A172 (cell line): ENCODE results near the gene CHMP1B. TPM values are rescaled to one million over a fixed set of nuclear protein-coding genes. Genes with fewer than 3 reads are reported as not detected.
"Not testable (repeated sequence)": the region's sequence is repeated elsewhere in the genome, so short reads cannot be mapped to it uniquely, and the experiment has no call there.

ENCODE experiments used
- DNase-seq: peaks from one replicate; pipeline ENCODE4 v3.0.0-alpha.2; 2015; ENCODE audit warnings: low spot score
- total RNA-seq: library from RNA; depleted of rRNA; stranded (reverse); fragments of >200 nt; shearing (Covaris generic); gene quantifications from 2 replicates; pipeline ENCODE4 v1.2.3, GENCODE V29; 2014

Gene CHMP1B
- total RNA-seq, 1 experiment from 2014 or later: 68.2 TPM

GRCh38 chr18:11868230-11868629 lies 17.0 kb downstream of the CHMP1B start:
- DNase-seq: no peak

DNA sequence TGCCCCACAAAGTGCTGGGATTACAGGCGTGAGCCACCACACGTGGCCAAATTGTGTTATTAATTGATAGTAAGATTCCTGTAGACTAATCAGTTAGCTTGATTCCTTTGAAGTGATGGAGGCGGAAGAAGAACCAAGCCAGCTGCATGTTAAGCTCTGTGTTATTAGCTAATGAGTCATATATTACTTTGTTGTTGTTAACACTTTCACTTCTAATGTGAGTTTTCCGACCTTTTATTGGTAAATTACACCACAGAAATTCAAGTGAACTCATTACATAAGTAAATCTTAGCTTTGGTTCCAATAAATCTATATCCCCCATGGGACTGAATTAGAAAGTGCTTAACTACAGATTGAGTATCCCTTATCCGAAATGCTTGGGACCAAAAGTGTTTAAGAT lies 20.3 kb downstream of the CHMP1B start:
- DNase-seq: no peak

GRCh38 chr18:11872479-11873136 lies 21.4 kb downstream of the CHMP1B start:
- DNase-seq: peak; percentile 51

DNA sequence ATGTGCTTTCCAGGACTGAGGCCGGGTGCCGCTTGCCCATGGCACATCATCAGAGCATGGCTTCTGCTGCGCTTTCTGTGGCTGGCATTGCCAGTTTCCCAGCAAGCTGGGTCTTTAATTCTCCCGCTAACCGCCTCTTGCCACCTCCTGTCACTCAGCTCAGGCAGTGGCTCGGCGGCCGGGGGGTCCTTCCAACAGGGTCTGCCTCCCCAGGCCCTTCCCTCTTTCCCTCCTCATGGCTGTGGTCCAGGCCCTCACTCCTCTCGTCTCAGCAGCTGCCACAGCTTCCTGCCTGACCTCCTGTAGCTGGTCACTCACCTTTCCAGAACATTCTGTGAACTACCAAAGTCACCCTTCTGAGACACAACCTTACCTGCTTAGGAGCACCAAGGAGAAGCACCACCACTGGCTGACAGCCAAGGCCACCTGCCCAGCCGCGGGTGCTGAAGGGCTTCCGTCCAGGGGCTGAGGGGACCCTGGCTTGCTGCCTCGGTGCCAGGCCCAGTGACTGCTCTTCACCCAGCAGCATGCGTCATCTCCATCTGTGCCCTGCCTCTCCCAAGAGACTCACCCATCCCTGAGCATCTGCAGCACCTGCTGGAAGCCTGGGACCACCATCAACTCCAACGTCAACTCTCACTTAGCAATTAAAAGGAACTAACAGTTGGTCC lies 22.6 kb downstream of the CHMP1B start:
- no peak for DNase-seq

- DNase-seq: no peak
Observed at GRCh38 chr18:11874676-11875075, 23.5 kb downstream of the CHMP1B start.

- no peak for DNase-seq
Observed at GRCh38 chr18:11877497-11878135, 26.4 kb downstream of the CHMP1B start.

GRCh38 chr18:11880586-11881304 lies 29.5 kb downstream of the CHMP1B start:
- no peak for DNase-seq

DNA sequence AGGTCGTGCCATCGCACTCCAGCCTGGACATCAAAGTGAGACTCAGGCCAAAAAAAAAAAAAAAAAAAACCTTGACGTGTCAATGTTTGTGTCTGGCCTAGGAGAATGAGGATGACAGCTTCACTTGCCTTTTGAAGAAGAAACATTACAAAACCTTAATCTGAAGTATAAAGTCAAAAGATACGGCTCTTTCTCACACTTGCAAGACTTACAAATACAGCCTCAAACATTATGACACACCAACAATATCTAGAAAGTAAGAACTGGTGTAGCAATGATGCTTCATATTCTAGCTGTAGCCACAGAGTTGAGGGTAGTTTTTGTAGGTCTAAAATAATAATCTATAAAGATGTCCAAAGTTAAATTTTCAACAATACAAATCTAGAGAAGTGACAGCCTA lies 31.4 kb downstream of the CHMP1B start:
- DNase-seq: no peak

DNA sequence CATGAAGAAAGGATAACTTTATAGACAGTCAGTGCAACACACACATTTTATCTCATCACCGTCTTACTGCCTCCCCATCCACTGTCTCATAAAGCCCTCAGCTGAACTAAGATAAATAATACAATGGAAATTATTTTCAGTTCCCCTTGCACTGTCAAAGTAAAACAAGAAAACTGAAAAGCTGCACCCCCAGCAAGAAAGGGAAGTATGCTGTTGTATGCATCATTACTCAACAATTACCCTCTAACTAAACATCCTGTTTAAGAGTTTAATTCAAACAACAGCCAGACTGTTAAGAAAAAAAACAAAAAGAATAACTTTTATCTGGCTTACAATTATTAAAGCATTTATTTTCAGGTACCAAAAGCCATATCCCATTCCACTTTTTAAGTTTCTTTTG lies 31.9 kb downstream of the CHMP1B start:
- DNase-seq: no peak

- DNase-seq: no peak
Observed at GRCh38 chr18:11884396-11885030, 33.3 kb downstream of the CHMP1B start.

GRCh38 chr18:11885278-11885947 lies 34.2 kb downstream of the CHMP1B start:
- DNase-seq: no peak

DNA sequence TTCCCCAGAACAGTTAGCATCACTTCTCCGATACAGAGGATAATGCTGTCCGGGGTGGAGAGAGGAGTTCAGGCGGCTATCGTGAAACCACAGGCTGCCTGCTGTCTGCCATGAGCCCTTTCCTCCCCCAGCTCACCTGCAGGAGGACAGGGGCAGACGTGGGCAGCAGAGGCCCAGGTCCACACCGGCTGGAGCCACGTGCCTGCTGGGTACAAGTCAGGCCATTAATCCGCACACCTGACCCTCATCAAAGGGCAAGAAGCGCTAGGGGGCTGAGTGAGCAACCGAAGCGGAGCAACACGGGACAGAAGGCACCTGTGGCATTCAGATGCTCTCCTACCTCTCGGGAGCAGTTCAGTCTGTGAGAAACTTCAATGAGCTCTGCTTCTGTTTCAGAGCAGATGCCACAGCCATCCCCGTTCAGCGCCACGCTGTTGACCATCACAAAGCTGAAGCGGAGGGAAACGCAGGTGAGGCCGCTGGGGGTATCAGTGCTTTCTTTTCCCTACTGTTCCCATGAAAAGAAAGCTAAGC lies 35.4 kb downstream of the CHMP1B start:
- no peak for DNase-seq

DNA sequence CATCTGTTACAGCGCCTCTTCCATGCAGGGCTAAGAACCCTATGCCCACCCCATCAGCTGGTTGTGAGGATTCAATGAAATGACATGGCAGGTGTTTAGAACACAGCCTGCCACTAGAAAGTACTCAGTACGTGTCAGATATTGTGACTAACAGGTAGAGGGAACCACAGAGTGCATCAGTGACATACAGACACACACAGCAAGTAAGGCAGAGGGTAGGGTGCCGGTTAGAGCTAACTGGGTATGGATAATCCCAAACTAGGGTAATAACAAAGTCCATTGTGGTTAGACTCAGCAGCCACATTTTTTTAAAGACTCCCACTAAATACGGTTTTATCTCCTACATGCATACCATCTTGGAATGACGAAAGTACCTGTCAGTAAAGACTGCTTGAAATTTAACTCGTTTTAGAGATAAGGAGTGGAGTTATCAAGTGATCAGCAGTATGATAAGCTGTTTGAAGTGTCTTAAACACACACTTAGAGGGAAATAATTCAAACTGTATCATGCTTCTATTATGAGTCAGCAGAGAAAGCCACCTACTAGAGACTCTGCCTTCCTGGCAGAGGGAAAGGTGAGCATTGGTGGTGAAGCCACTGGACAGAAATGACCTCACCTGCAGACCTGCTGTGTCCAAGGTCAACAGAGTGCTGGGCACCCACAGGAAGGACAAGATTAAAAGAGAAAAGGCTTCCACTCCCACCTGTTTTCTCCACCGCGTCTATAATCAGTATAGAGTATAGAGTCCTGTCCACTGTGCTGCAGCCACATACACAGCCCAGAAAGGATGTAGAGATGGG lies 36.3 kb downstream of the CHMP1B start:
- peak; percentile 88 for DNase-seq

DNA sequence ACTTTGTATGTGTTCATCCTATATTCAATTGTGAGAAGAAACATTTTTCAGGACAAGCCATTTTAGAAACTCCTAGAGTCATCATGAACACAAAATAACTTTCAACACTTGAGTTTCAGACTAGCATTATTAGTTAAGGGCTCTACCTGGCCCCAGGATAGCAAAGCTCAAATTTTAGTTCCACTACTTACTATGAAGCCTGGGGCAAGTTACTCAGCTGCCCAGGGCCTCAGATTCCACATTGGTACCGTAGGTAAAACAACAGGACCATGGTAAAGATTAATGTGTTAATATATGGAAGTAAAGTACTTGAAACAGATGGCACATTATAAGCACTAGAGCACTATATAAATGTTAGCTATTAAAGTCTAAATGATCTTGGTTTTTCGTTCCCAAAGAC lies 37.5 kb downstream of the CHMP1B start:
- DNase-seq: no peak

GRCh38 chr18:11889284-11889683 lies 38.1 kb downstream of the CHMP1B start:
- no peak for DNase-seq

- no peak for DNase-seq
Observed at GRCh38 chr18:11891737-11892136, 40.5 kb downstream of the CHMP1B start.

- not testable (repeated sequence) for DNase-seq
Observed at GRCh38 chr18:11892438-11892837, 41.2 kb downstream of the CHMP1B start.

GRCh38 chr18:11897781-11898180 lies 46.6 kb downstream of the CHMP1B start:
- no peak for DNase-seq

GRCh38 chr18:11899063-11899462 lies 47.9 kb downstream of the CHMP1B start:
- DNase-seq: no peak

DNA sequence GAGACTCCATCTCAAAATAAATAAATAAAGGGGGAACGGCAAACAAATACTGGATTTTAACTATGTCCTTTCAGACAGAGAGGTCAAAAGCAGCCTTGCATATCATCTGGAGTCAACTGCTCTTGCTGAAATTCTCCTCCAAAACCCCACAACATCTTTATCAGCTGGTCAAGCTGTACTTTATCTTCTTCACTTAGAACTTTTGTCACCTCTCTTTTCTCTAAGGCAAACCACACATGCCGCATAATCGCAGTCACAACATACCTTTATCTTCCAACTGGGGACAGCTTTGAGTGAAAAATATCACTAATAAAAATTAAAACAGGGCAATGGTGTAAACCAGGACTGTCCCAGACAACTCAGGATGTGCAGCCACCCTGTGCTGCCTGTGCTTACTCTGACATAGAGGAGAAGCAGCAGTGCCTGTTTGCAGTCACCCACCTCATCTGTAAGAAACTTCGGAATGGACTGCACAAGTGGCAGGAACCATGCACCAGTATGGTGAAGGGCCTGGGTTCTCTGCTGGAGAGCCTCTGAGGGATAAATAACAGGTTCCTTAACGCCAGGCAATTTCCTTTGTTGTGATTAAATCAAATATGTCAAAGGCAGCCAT lies 50.7 kb downstream of the CHMP1B start:
- no peak for DNase-seq
